MM.1S (cell line): ENCODE data around the gene IL1RAPL2.

Source experiments
- CTCF ChIP-seq: fragments of 300-600 bp; sonication (generic); IDR thresholded peaks from 2 replicates; pipeline ENCODE4 v1.5.1; 2016; ENCODE audit warnings: antibody characterized with exemption, low read length, mixed read lengths
- EZH2 ChIP-seq: fragments of 300-600 bp; sonication (generic); optimal IDR thresholded peaks from 2 replicates; pipeline ENCODE3; 2017; ENCODE audit warnings: low read depth, mild to moderate bottlenecking, antibody characterized with exemption, low read length, mixed read lengths
- EZH2phosphoT487 ChIP-seq: fragments of 300-600 bp; sonication (generic); IDR thresholded peaks from 2 replicates; pipeline ENCODE4 v1.6.1; 2018; ENCODE audit warnings: antibody characterized with exemption, low read length

- no peak for TF ChIP-seq CTCF
- no peak for TF ChIP-seq EZH2
- TF ChIP-seq EZH2phosphoT487 = no peak
Observed at GRCh38 chrX:104988038-104988437, 422.0 kb downstream of the IL1RAPL2 start.
